Stimulated activated CD4-positive, alpha-beta T cell treated with anti-CD3 and anti-CD28 coated beads, Interleukin-15, amount 100 ng/mL, for 1 hour (primary cell): Measurements from ENCODE around the gene SPSB3.
"Not testable (repeated sequence)": the region's sequence is repeated elsewhere in the genome, so short reads cannot be mapped to it uniquely, and the experiment has no call there.

Source experiments
- DNase-seq, 2 donors: peaks; one replicate each; pipeline ENCODE4 v3.0.0-alpha.2; 2020; ENCODE audit warnings: low read depth in 1 of 2, low spot score in 1 of 2

The SPSB3 gene

DNA sequence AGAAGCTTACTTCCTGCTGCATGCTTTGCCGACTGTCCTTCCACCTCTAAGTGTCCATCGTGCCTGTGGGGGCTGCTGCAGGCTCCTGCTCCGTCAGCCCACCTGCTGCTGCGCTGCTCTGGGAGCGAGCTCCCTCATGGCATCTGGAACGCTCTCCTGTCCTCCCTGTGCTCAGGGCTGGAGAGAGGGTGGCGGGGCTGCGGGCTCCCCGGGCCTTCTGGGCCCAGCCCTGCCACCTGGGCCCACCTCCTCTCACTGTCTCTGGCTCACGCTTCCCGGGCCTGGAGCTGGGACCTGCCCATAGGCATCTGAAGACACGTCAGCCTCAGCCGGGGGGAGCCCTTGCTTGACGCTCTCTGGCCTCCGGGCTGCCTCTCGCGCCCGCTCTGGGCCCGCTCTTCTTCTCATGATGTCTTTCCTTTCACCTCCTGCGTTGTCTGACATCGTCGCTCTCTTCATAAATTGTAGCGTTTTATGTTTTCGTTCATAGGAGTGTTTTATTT lies 38.0 kb downstream of the SPSB3 start:
- DNase-seq: no peak

DNA sequence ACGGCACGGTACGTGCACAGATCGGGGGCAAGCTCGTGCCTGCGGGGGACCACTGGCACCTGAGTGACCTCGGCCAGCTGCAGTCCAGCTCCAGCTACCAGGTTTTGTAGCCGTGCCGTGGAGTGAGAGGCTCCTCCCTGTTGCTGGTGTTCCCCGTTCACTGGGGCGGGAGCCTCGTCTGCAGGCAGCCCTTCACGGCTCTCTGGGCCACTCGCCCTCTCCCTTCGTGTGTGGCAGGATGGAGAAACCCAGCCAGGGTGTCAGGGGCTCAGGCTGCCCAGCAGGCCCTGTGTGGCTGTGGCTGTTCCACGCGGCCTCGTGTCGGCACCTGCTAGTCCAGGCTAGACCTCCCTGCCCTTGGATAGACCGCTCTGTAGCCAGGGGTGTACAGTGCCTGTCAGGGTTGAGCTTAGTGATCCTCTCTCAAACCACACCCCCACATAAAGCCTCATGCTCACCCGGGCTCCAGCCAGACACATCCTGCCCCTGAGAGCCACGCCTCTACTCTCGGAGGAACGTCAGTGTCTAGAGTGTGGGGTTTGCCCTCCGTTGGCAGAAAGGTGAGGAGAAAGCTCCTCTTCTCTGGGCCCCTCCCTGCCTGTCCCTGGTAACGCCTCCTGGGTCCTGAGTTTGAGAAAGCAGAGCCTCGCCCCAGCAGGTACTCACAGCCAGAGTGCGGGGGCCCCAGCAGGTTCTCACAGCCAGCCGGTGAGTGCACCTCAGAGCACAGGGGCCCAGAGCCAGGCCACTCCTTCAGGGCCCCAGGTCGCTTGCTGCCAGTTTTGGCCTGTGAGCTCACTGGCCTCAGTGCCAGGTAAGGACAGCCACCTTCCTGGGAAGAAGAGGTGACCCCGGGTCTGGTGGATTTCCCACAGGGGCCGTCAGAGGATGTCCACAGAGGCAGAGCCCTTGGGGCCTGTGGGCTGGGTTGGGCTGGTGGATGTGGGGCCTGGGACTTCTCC lies 38.7 kb downstream of the SPSB3 start:
- no peak for DNase-seq

DNA sequence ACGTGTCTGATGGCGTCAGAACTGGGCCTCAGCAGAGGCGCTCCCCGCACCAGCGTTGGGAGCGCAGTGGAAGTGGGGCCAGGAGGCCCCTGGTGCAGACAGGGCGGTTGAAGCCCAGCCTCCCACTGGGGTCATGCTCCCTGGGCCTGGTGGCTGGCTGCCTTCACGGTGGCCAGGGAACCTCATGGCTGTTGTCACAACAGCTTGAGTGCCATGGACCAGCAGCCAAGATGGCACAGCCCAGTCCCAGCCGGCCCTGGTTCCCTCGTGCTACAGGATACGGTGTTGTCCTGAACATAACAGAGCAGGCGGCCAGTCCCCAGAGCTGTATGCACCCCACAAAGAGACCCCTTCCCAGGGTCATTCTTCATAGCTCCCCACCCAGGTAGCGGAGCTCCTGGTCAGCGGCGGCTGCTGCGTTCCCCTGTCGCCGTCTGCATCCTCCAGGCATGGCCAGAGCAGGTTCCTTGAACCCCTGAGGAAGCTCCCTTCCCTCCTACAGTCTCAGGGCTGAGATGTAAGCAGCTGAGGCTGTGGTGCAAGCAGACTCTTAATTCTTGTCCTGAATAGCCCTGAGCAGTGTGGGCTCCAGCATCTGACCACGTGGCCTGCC lies 40.7 kb downstream of the SPSB3 start:
- no peak for DNase-seq

DNA sequence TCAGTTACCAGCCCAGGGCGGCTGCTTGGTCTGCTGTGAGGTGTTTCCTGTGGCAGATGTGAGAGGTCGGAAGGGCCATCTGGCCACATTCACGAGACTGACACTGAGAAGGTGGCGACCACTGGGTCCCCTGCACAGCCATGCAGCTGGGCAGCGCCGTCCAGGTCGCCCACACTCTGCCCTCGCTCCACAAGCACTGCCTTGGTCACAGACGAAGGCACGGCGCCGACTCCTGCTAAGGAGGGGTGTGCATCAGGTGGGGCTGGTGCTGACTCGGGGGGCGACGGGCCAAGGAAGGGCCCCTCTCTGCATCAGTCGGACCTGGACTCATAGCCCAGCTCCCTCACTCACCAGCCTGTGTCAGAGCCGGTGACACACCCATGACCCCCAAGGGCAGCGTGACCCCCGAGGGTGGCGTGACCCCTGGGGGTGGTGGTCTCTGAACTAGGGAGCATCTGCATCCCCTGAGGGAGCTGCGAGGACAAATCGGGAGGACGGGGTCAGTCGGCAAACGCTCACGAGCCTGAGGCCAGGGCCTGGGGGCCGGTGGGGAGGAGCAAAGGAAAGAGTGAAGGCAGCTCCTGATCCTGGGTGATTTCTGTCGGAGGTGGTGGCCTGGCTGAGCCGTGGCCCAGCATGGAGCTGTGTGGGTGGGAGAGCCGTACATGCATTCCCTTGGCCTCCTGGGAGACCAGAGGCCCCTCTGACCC lies 41.4 kb downstream of the SPSB3 start:
- no peak for DNase-seq

DNA sequence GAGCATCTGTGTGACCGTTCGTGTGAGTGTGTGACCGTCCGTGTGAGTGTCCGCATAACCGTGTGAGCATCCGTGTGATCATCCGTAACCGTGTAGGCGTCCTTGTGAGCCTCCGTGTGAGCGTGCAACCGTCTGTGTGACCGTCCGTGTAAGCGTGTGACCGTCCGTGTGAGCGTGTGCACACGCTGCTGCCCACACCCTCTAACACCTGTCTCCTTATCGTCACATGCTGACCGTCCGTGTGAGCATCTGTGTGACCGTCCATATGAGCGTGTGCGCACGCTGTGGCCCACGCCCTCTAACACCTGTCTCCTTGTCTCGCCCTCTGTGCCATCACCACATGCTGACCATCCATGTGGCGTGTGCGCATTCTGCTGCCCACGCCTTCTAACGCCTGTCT lies 42.1 kb downstream of the SPSB3 start:
- no peak for DNase-seq

DNA sequence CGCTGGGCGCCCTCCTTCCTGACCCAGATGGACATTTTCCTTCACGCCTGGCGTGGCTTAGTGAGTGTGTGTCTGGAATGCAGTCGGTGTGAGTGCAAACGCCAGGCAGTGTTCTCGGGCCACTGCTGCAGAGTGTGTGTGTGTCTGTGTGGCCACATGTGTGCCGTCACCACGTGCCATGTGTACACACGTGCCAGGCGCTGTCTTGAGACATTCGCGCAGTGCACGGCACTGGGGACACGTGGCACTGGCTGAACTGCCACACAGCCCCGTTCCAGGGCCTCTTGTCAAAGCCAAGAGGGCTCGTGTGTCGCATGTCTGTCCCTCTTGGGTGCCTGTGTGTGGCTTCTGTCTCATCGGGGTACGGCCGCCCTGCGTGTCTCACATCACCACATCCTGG lies 47.6 kb downstream of the SPSB3 start:
- DNase-seq: no peak

DNA sequence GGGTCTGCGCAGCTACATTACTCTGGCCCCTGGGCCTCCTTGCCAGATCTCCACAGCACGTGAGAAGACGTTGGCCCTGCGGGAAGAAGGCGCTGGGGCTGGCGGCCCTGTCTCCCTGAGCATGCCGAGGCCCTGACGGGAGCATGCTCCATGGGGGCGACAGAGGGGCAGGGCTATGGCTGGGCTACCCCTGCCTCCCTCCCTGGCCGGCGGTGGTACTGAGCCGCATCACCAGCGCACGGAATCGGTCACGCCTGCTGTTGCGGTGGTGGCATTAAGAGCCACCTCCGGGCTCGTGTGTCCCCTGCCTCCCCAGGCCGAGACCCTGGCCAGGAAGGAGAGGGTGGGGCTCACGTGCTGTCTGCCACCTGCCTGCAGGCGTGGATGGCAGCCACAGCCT lies 48.2 kb downstream of the SPSB3 start:
- no peak for DNase-seq

DNA sequence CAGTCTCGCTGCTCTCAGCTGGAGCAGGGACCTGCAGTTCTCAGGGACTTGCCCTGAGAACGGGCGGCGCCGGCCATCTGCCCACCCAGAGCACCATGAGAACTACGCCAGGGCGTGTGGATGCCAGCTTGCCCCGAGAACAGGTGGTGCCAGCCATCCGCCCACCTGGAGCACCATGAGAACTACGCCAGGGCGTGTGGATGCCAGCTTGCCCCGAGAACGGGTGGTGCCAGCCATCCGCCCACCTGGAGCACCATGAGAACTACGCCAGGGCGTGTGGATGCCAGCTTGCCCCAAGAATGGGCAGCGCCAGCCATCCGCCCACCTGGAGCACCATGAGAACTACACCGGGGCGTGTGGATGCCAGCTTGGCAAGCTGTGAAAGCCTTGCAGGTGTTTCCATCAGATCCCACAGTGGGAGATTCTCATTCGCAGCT lies 49.8 kb downstream of the SPSB3 start:
- not testable (repeated sequence) for DNase-seq

DNA sequence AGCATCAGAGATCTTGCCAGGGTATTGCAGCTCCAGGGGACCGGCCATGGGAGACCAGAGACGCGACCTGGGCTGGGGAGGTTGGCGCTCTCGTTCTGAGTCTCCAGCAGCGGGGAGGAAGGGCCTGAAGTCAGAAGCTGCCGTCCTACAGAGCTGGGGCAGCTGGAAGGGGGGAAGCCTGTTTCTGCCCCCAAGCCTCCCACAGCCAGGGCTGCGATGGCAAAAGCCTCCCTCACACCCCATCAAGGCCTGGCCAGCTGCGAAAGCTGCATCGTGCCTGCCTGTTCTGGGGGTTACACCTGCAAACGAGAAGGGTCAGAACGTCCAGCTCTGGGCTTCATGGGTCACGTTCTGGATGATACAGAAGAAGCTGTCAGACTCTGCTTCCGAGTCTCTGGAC lies 50.3 kb downstream of the SPSB3 start:
- no peak for DNase-seq

DNA sequence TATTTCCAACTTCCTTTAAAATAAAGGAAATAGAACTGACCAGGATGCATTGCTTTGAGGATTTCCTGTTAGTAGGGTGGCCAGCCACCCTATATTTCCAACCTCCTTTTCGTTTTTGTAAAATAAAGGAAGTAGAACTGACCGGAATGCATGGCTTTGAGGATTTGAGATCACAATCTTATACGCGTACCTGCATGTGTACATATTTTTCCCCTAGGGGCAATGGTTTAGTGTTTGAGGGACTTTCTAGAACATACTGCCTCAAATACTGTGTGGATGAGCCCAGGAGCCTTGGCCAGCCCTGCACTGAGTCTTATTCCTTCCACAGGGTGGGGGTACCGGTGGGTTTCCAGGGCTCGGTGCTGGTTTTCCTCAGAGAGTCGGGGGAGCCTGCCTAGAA lies 50.8 kb downstream of the SPSB3 start:
- DNase-seq: no peak

DNA sequence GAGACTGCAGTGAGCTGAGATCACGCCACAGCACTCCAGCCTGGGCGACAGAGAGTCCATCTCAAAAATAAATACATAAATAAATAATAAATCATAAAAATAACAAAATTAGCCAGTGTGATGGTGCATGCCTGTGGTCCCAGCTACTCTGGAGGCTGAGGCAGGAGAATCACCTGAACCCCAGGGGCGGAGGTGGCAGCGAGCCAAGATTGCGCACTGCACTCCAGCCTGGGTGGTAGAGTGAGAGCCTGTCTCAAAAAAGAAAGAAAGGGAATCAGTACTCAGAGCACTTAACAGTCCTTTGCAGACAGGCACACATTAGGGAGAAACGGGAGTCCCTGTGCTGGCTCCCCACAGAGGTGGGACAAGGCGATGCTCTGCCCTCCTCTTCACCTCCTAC lies 51.3 kb downstream of the SPSB3 start:
- no peak for DNase-seq

DNA sequence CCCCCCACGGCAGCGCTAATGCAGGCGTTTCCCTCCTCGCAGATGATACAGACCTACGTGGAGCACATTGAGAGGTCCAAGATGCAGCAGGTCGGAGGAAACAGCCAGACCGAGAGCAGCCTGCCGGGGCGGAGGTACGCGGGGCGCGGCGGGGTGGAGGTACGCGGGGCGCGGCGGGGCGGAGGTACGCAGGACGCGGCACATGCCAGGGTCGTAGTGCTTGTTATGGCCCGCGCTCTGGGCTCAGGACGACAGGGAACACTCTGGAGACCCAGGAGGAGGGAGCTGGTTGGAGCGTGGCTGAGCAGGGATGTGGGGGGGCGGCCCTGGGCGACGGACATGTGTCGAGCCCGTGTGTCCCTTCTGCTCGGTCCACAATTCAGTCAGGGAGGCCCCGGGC lies 52.9 kb downstream of the SPSB3 start:
- DNase-seq: no peak

DNA sequence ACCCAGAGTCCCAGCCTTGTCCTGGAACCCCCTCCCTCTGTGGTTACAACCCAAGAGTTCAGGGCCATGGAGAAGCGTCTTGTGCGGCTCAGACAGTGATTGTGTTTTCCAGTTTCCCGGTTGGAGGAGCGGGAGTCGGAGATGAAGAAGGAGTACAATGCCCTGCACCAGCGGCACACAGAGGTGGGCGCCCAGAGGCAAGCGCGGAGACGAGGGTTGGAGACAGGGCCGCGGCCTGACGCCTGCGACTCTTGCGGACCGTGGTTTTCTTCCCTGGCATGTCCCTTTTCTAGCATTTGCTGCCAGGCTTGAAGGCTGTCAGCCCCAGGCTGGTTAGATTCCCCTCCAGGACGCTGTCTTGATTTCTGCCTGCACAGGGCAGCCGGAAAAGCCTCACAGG lies 53.3 kb downstream of the SPSB3 start:
- no peak for DNase-seq

DNA sequence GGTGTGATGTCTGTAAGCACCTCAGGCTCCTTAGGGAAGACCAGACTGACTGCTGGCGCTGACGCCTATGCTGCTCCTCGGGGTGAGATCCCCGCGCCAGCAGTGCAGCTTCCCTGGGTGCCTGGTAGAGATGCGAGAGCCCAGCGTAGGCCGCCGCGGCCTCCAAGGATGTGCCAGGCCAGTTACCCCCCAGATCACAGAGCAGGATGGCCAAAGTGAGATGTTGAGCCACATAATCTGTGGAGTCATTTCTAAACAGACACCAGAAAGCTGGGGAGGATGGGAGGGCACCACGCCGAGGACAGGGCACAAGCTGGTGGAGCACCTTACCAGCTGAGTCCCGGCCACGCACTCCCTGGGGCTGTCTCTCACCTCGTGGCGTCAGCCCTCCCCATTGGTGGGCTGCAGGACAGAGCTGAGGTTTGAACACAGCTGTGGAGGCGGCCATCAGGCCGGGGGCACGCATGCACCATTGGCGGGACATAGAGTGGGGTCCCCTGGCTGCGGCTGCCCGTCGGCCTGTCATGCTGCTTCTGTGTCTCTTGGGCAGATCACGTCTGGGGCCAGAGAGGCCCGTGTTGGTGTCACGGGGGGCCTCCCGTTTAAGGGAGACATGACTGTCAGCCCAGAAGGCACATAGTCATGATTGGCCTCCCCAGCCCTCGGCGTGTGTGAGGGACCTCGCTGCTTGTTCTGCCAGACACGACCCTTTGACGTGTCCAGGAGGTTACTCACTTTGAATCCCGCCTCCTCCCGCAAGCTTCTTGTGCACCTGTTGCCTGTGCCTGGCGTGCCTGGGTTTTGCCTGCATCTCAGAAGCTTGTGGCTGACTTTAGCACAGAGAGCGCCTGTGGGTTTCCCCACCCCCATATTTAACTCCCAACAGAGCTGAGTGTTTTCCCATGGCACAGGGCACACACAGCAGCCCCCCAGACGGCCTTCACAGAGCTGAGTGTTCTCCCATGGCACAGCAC lies 54.4 kb downstream of the SPSB3 start:
- DNase-seq: no peak
